ENCODE results near the gene C12orf56. TPM values are rescaled to one million over a fixed set of nuclear protein-coding genes. Genes with fewer than 3 reads are reported as not detected.

Gene C12orf56
- total and polyA plus RNA-seq, 3 donors from 2014 or later = 4.2 to 21.8 (median 13.1) TPM

GRCh38 chr12:64237382-64237781, 153.2 kb downstream of the C12orf56 start:
- no peak for DNase-seq
- Histone ChIP-seq H3K27me3 (no peaks in the 10 kb centered on the region), H3K27ac (no peak overlapping the region), H3K36me3 (ENCODE audit: low read depth, missing control alignments) (no peaks in the 10 kb centered on the region), H3K9me3 (no peaks in the 10 kb centered on the region), H3K4me3 (no peak overlapping the region), H3K4me1 (peaks cover 6% of the 10 kb centered on the region)
- intact Hi-C loops (cut with DNase I; ENCODE audit: low total_unique reads) = no loop called here
- TF ChIP-seq CTCF (IDR thresholded peaks at IDR 0.05) (no peak), POLR2A (IDR thresholded peaks at IDR 0.05) (no peak)

GRCh38 chr12:64236549-64236948, 154.0 kb downstream of the C12orf56 start:
- Histone ChIP-seq H3K27me3 (no peaks in the 10 kb centered on the region), H3K36me3 (ENCODE audit: low read depth, missing control alignments) (no peaks in the 10 kb centered on the region), H3K9me3 (no peaks in the 10 kb centered on the region), H3K4me1 (peaks cover 6% of the 10 kb centered on the region), H3K4me3 (no peak overlapping the region), H3K27ac (no peak overlapping the region)
- DNase-seq = no peak
- intact Hi-C loops (cut with DNase I; ENCODE audit: low total_unique reads) = no loop called here
- TF ChIP-seq POLR2A (IDR thresholded peaks at IDR 0.05) (no peak), CTCF (IDR thresholded peaks at IDR 0.05) (no peak)

- H3K9me3 ChIP-seq = no peaks in the 10 kb centered on the region
- TF ChIP-seq POLR2A (IDR thresholded peaks at IDR 0.05) = no peak
- TF ChIP-seq CTCF (IDR thresholded peaks at IDR 0.05) = no peak
- DNase-seq = no peak
- WGBS, 2 donors = 57 to 74% methylated on average over 1 of the region's 1 CpG
- intact Hi-C loops (cut with DNase I; ENCODE audit: low total_unique reads) = no loop called here
- H3K4me3 ChIP-seq = no peak overlapping the region
- no peaks in the 10 kb centered on the region for H3K4me1 ChIP-seq
- no peaks in the 10 kb centered on the region for H3K36me3 ChIP-seq (ENCODE audit: low read depth, missing control alignments)
- H3K27ac ChIP-seq = no peak overlapping the region
- no peaks in the 10 kb centered on the region for H3K27me3 ChIP-seq
Observed at GRCh38 chr12:64232196-64232595, 158.4 kb downstream of the C12orf56 start.

- Histone ChIP-seq H3K4me3 (no peak overlapping the region), H3K27me3 (no peaks in the 10 kb centered on the region), H3K36me3 (ENCODE audit: low read depth, missing control alignments) (no peaks in the 10 kb centered on the region), H3K27ac (no peak overlapping the region), H3K9me3 (no peaks in the 10 kb centered on the region), H3K4me1 (no peaks in the 10 kb centered on the region)
- intact Hi-C loops (cut with DNase I; ENCODE audit: low total_unique reads) = no loop called here
- WGBS, 2 donors = 84 to 93% methylated on average over 5 of the region's 5 CpGs
- no peak for DNase-seq
- TF ChIP-seq POLR2A (IDR thresholded peaks at IDR 0.05) = no peak
- TF ChIP-seq CTCF (IDR thresholded peaks at IDR 0.05) = no peak
Observed at GRCh38 chr12:64229796-64230195, 160.8 kb downstream of the C12orf56 start.

GRCh38 chr12:64229240-64229639, 161.3 kb downstream of the C12orf56 start:
- Histone ChIP-seq H3K4me1 (no peaks in the 10 kb centered on the region), H3K27me3 (no peaks in the 10 kb centered on the region), H3K4me3 (no peak overlapping the region), H3K9me3 (no peaks in the 10 kb centered on the region), H3K36me3 (ENCODE audit: low read depth, missing control alignments) (no peaks in the 10 kb centered on the region), H3K27ac (no peak overlapping the region)
- intact Hi-C loops (cut with DNase I; ENCODE audit: low total_unique reads) = no loop called here
- WGBS, 2 donors = 67 to 77% methylated on average over 2 to 4 of the region's 4 CpGs
- DNase-seq = no peak
- TF ChIP-seq CTCF (IDR thresholded peaks at IDR 0.05) = no peak
